Suppressor macrophage treated with lipopolysaccharide for 1 hour (primary cell): Measurements from ENCODE around the gene RDH16.
A peak's percentile ranks its signal among the peaks of the same experiment; 100 is the strongest.
"Not testable (repeated sequence)": the region's sequence is repeated elsewhere in the genome, so short reads cannot be mapped to it uniquely, and the experiment has no call there.

Source experiments
- DNase-seq, 3 donors: peaks; one replicate each; pipeline ENCODE4 v3.0.0-alpha.2; 2020 to 2022

Gene RDH16

GRCh38 chr12:56988207-56988739 lies 30.9 kb upstream of the RDH16 start:
- DNase-seq = peak; percentile 55 to 58 (median 56)

GRCh38 chr12:56987551-56988053 lies 30.2 kb upstream of the RDH16 start:
- peak; percentile 86 to 93 (median 90) for DNase-seq

- no peak for DNase-seq
Observed at GRCh38 chr12:56987011-56987410, 29.6 kb upstream of the RDH16 start.

- DNase-seq = not testable (repeated sequence)
Observed at GRCh38 chr12:56985714-56986113, 28.3 kb upstream of the RDH16 start.

GRCh38 chr12:56983386-56983785 lies 26.0 kb upstream of the RDH16 start:
- no peak for DNase-seq

GRCh38 chr12:56982578-56983236 lies 25.3 kb upstream of the RDH16 start:
- not testable (repeated sequence) for DNase-seq

GRCh38 chr12:56980941-56981530 lies 23.6 kb upstream of the RDH16 start:
- no peak for DNase-seq

- no peak for DNase-seq
Observed at GRCh38 chr12:56980268-56980667, 22.9 kb upstream of the RDH16 start.

- DNase-seq = no peak
Observed at GRCh38 chr12:56979628-56980027, 22.2 kb upstream of the RDH16 start.

GRCh38 chr12:56978397-56979138 lies 21.2 kb upstream of the RDH16 start:
- peak; percentile 35 to 55 (median 48) for DNase-seq

GRCh38 chr12:56977361-56977760 lies 20.0 kb upstream of the RDH16 start:
- DNase-seq = not testable (repeated sequence)

- not testable (repeated sequence) for DNase-seq
Observed at GRCh38 chr12:56974224-56974623, 16.8 kb upstream of the RDH16 start.

GRCh38 chr12:56968910-56969309 lies 11.5 kb upstream of the RDH16 start:
- DNase-seq = not testable (repeated sequence)

- not testable (repeated sequence) for DNase-seq
Observed at GRCh38 chr12:56965997-56966642, 8.7 kb upstream of the RDH16 start.

GRCh38 chr12:56965124-56965523 lies 7.7 kb upstream of the RDH16 start:
- not testable (repeated sequence) for DNase-seq

GRCh38 chr12:56963557-56963956 lies 6.1 kb upstream of the RDH16 start:
- DNase-seq = not testable (repeated sequence)

- peak in 1 of 3 donors; percentile 18 for DNase-seq
Observed at GRCh38 chr12:56962247-56962646, 4.8 kb upstream of the RDH16 start.

GRCh38 chr12:56958422-56958821 lies 1.0 kb upstream of the RDH16 start:
- no peak for DNase-seq

- peak; percentile 81 to 87 (median 83) for DNase-seq
Observed at GRCh38 chr12:56955631-56956256, 1.7 kb downstream of the RDH16 start.

- DNase-seq = no peak
Observed at GRCh38 chr12:56954958-56955355, 2.5 kb downstream of the RDH16 start.

GRCh38 chr12:56954057-56954957 lies 3.1 kb downstream of the RDH16 start:
- peak; percentile 40 to 54 (median 46) for DNase-seq
